B cell (primary cell): Measurements from ENCODE around the gene PTPRO.

Experiments
- CTCF ChIP-seq: fragments of 200-600 bp; IDR thresholded peaks from one replicate; pipeline ENCODE4 v1.8.0; 2022; ENCODE audit warnings: antibody characterized with exemption, mild to moderate bottlenecking
- EZH2 ChIP-seq: IDR thresholded peaks from 2 replicates; pipeline ENCODE4 v1.6.1; 2012; ENCODE audit warnings: borderline replicate concordance, low read depth, mild to moderate bottlenecking, moderate library complexity, low read length; ENCODE audit not compliant: insufficient read depth, poor library complexity, severe bottlenecking

GRCh38 chr12:15638231-15638630, 315.9 kb downstream of the PTPRO start:
- TF ChIP-seq CTCF: no peak
- TF ChIP-seq EZH2: no peak
